Measurements from ENCODE around the gene COBL. TPM values are rescaled to one million over a fixed set of nuclear protein-coding genes. Genes with fewer than 3 reads are reported as not detected.

The COBL gene
- total and polyA plus RNA-seq, 2 of the 4 experiments (the other 2 are of a cell fraction) = under 0.01 TPM; not detected in 1

DNA sequence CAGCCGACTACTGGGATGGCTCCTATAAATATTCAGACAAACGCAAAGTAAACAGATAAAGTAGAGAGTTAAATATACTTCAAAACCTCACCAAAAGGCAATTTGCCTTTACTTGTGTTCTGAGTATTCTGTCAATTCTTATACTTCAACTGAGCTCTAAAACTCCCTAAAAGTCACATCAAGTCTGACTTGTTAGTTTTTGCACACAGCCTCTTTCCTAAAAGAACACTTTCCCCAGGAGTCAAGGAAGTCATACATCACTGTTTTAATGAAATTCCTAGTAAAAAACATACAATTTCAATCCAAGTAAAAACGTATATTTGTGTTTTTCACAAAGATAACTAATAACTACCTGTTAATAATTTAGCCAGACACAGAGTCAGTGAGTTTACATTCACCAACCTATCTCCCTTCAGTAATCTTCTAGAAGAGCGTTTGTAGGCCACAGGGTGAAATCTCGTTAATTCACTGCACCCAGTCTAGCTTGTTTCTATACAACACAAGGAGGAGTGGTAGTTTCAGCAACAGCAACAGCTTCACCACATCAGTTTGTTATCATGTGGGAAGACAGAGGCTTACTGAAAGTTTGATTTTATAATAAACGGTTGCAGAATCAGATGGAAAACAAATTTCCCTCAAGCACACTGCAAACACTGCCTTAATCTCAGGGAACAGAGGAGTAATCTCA is 2.7 kb downstream of the COBL start:
- no peak overlapping the region for H3K4me2 ChIP-seq (ENCODE audit: low read depth, low read length)
- POLR2A ChIA-PET (ENCODE audit: unreplicated experiment) = no interaction called here
- no peaks in the 10 kb centered on the region for H3K79me1 ChIP-seq (ENCODE audit: low read depth in 1 of 2, low read length in 2 of 2)
- no peaks in the 10 kb centered on the region for H3K36me3 ChIP-seq (ENCODE audit: control insufficient read depth, insufficient read depth, low read length)
- no peak overlapping the region for H2BK120ac ChIP-seq (ENCODE audit: low read depth, low read length)
- H3K23ac ChIP-seq (ENCODE audit: low read depth, low read length) = no peak overlapping the region
- H2AFZ ChIP-seq (replicated peaks; ENCODE audit: low read length, poor library complexity) = no peak overlapping the region
- H4K20me1 ChIP-seq (ENCODE audit: insufficient read depth, low read length) = no peaks in the 10 kb centered on the region
- no peak overlapping the region for H2BK5ac ChIP-seq (ENCODE audit: low read depth, low read length, poor library complexity, severe bottlenecking)
- no peak overlapping the region for H3K4me3 ChIP-seq (ENCODE audit: insufficient read depth, low read depth, low read length)
- dilution Hi-C loops (cut with HindIII; ENCODE audit: low sequenced_read_pairs, unreplicated experiment) = no loop called here
- no TSS peak for BruUV-seq (replicated peaks)
- CTCF ChIA-PET = no interaction called here
- H3K9me1 ChIP-seq (ENCODE audit: insufficient read depth, low read length) = no peaks in the 10 kb centered on the region
- no peak overlapping the region for H4K91ac ChIP-seq (ENCODE audit: insufficient read depth, low read depth, low read length)
- H3K4ac ChIP-seq (ENCODE audit: low read depth, low read length) = no peak overlapping the region
- no peak overlapping the region for H3K27ac ChIP-seq (ENCODE audit: insufficient read depth, low read length)
- TF ChIP-seq FOS (IDR thresholded peaks at IDR 0.05; ENCODE audit: low read depth, low read length) (no peak), MAFK (IDR thresholded peaks at IDR 0.05; ENCODE audit: low read depth, low read length) (no peak), CHD1 (IDR thresholded peaks at IDR 0.05; ENCODE audit: low read depth, low read length) (no peak), RFX5 (IDR thresholded peaks at IDR 0.05; ENCODE audit: low read depth, low read length) (no peak), USF2 (IDR thresholded peaks at IDR 0.05; ENCODE audit: low read depth, low read length) (no peak), ELK1 (IDR thresholded peaks at IDR 0.05; ENCODE audit: borderline replicate concordance, low read depth, low read length) (no peak), CTCF (conservative IDR thresholded peaks at IDR 0.05; ENCODE audit: low read depth, low read length) (no peak), BHLHE40 (IDR thresholded peaks at IDR 0.05; ENCODE audit: low read depth, low read length) (no peak), POLR2A (IDR thresholded peaks at IDR 0.05; ENCODE audit: low read depth, low read length) (no peak), CEBPB (IDR thresholded peaks at IDR 0.05; ENCODE audit: low read depth, low read length) (no peak), RCOR1 (IDR thresholded peaks at IDR 0.05; ENCODE audit: insufficient replicate concordance, low read length) (no peak), SMC3 (IDR thresholded peaks at IDR 0.05; ENCODE audit: low read depth, low read length) (no peak), MXI1 (IDR thresholded peaks at IDR 0.05; ENCODE audit: borderline replicate concordance, low read depth, low read length) (no peak), MAZ (IDR thresholded peaks at IDR 0.05; ENCODE audit: borderline replicate concordance, low read depth, low read length) (no peak), NFE2L2 (IDR thresholded peaks at IDR 0.05; ENCODE audit: low read depth, low read length) (no peak), RAD21 (IDR thresholded peaks at IDR 0.05; ENCODE audit: low read length) (no peak)
- no peak overlapping the region for H4K8ac ChIP-seq (ENCODE audit: low read depth in 2 of 2, low read length in 2 of 2)
- no peak overlapping the region for H2BK15ac ChIP-seq (ENCODE audit: low read depth, low read length)
- no peak for DNase-seq
- H2BK20ac ChIP-seq (ENCODE audit: low read depth, low read length) = no peak overlapping the region
- in situ Hi-C loops (cut with MboI; ENCODE audit: low sequenced_read_pairs) = no loop called here
- no peak overlapping the region for H4K5ac ChIP-seq (ENCODE audit: low read depth, low read length)
- no peak overlapping the region for H3K56ac ChIP-seq (ENCODE audit: extremely low read depth, insufficient read depth, low read length)
- no peak overlapping the region for H2AK5ac ChIP-seq (ENCODE audit: low read depth, low read length)
- no peaks in the 10 kb centered on the region for H3K9me3 ChIP-seq (ENCODE audit: control insufficient read depth, insufficient read depth, low read length)
- H3K9ac ChIP-seq (ENCODE audit: low read depth, low read length) = no peak overlapping the region
- intact Hi-C loops (cut with micrococcal nuclease) = no loop called here
- no CpG with 5 or more reads among the region's 6 CpGs for WGBS, 2 experiments (ENCODE audit: extremely low coverage in 2 of 2, insufficient read length in 1 of 2)
- H2AK9ac ChIP-seq (replicated peaks; ENCODE audit: low read depth, low read length, poor library complexity) = no peak overlapping the region
- peaks cover 18% of the 10 kb centered on the region for H3K27me3 ChIP-seq (ENCODE audit: control insufficient read depth, insufficient read depth, low read length)
- no peak overlapping the region for H3K14ac ChIP-seq (replicated peaks; ENCODE audit: low read depth, low read length)
- H3K18ac ChIP-seq (ENCODE audit: low read depth, low read length) = no peak overlapping the region
- H3K4me1 ChIP-seq (ENCODE audit: control insufficient read depth, insufficient read depth, low read length) = no peaks in the 10 kb centered on the region
- ATAC-seq (ENCODE audit: low read depth) = no peak

All from IMR-90 (cell line).